HepG2 (cell line): ENCODE data around the gene PDE3B.

Experiments
- CTCF ChIP-seq: sonication (generic); formaldehyde crosslinking; IDR thresholded peaks from 2 replicates; pipeline ENCODE4 v1.5.0; 2020; ENCODE audit warnings: mild to moderate bottlenecking, missing genetic modification reagents, moderate library complexity
- GABPA ChIP-seq, 2 experiments: IDR thresholded peaks; 2 replicates each; pipeline ENCODE4 v1.6.1; 2011 to 2016; ENCODE audit warnings: low read depth in 2 of 2, low read length in 1 of 2, missing biosample characterization in 1 of 2, missing genetic modification characterization in 1 of 2
- POLR2G ChIP-seq: fragments of 200-400 bp; formaldehyde crosslinking; IDR thresholded peaks from 2 replicates; pipeline ENCODE4 v1.6.1; 2018; ENCODE audit warnings: mild to moderate bottlenecking, low read depth, low read length, moderate library complexity
- TAF1 ChIP-seq: sonication (generic); formaldehyde crosslinking; IDR thresholded peaks from 2 replicates; pipeline ENCODE4 v1.4.0; 2020; ENCODE audit warnings: missing genetic modification reagents
- TBX3 ChIP-seq: fragments of 450-650 bp; IDR thresholded peaks from 2 replicates; pipeline ENCODE4 v1.6.1; 2017; ENCODE audit warnings: antibody characterized with exemption, mild to moderate bottlenecking, inconsistent platforms, borderline replicate concordance
- THRA ChIP-seq: sonication (generic); formaldehyde crosslinking; IDR thresholded peaks from 2 replicates; pipeline ENCODE4 v1.4.0; 2020; ENCODE audit warnings: missing genetic modification reagents, borderline replicate concordance
- UBTF ChIP-seq: sonication (generic); formaldehyde crosslinking; IDR thresholded peaks from 2 replicates; pipeline ENCODE4 v1.4.0; 2020; ENCODE audit warnings: mild to moderate bottlenecking, missing genetic modification reagents

GRCh38 chr11:14793546-14793945 lies 149.9 kb downstream of the PDE3B start:
- TF ChIP-seq TBX3 (no peak), CTCF (CRISPR knock-in tag) (no peak), POLR2G (no peak), GABPA (IDR thresholded peaks at IDR 0.05; ENCODE audit: low read depth, low read length) (no peak), GABPA (CRISPR knock-in tag; IDR thresholded peaks at IDR 0.05; ENCODE audit: low read depth) (no peak), THRA (no peak), UBTF (CRISPR knock-in tag) (no peak), TAF1 (CRISPR knock-in tag) (no peak)
